GM21619 (cell line): Measurements from ENCODE around the gene RAPGEF6.
"Not testable (repeated sequence)": the region's sequence is repeated elsewhere in the genome, so short reads cannot be mapped to it uniquely, and the experiment has no call there.

ENCODE experiments used
- ATAC-seq: cut with Tn5 transposase; IDR thresholded peaks from one replicate; pipeline ENCODE4 v1.9.1; 2021; ENCODE audit not compliant: unreplicated experiment

Gene RAPGEF6

GRCh38 chr5:131634996-131635683 is at the start of gene RAPGEF6:
TSS of gene RAPGEF6 (minus strand) at chr5:131635229. CDS start at chr5:131635030, 199 bp downstream.
- peak; percentile 86 for ATAC-seq

- no peak for ATAC-seq
Observed at GRCh38 chr5:131684595-131684994, 49.6 kb upstream of the RAPGEF6 start.

GRCh38 chr5:131684051-131684450 is 49.0 kb upstream of the RAPGEF6 start:
- no peak for ATAC-seq

GRCh38 chr5:131682826-131683225 is 47.8 kb upstream of the RAPGEF6 start:
- ATAC-seq: no peak

- ATAC-seq: no peak
Observed at GRCh38 chr5:131682175-131682574, 47.1 kb upstream of the RAPGEF6 start.

- ATAC-seq: no peak
Observed at GRCh38 chr5:131679911-131680310, 44.9 kb upstream of the RAPGEF6 start.

- ATAC-seq: not testable (repeated sequence)
Observed at GRCh38 chr5:131678273-131678672, 43.2 kb upstream of the RAPGEF6 start.

- no peak for ATAC-seq
Observed at GRCh38 chr5:131677115-131677514, 42.1 kb upstream of the RAPGEF6 start.

GRCh38 chr5:131672776-131673175 is 37.7 kb upstream of the RAPGEF6 start:
- ATAC-seq: peak; percentile 39

- ATAC-seq: no peak
Observed at GRCh38 chr5:131671994-131672655, 37.1 kb upstream of the RAPGEF6 start.

- no peak for ATAC-seq
Observed at GRCh38 chr5:131671409-131671808, 36.4 kb upstream of the RAPGEF6 start.

- peak; percentile 60 for ATAC-seq
Observed at GRCh38 chr5:131664929-131665328, 29.9 kb upstream of the RAPGEF6 start.

- ATAC-seq: no peak
Observed at GRCh38 chr5:131661933-131662332, 26.9 kb upstream of the RAPGEF6 start.

GRCh38 chr5:131659841-131660240 is 24.8 kb upstream of the RAPGEF6 start:
- no peak for ATAC-seq

- no peak for ATAC-seq
Observed at GRCh38 chr5:131659290-131659689, 24.3 kb upstream of the RAPGEF6 start.

- ATAC-seq: no peak
Observed at GRCh38 chr5:131654776-131655175, 19.7 kb upstream of the RAPGEF6 start.

- no peak for ATAC-seq
Observed at GRCh38 chr5:131654309-131654708, 19.3 kb upstream of the RAPGEF6 start.

- no peak for ATAC-seq
Observed at GRCh38 chr5:131649161-131649560, 14.1 kb upstream of the RAPGEF6 start.

- ATAC-seq: peak; percentile 69
Observed at GRCh38 chr5:131647048-131647769, 12.2 kb upstream of the RAPGEF6 start.

GRCh38 chr5:131644822-131645221 is 9.8 kb upstream of the RAPGEF6 start:
- no peak for ATAC-seq

- no peak for ATAC-seq
Observed at GRCh38 chr5:131644370-131644769, 9.3 kb upstream of the RAPGEF6 start.

- no peak for ATAC-seq
Observed at GRCh38 chr5:131641494-131641893, 6.5 kb upstream of the RAPGEF6 start.
